ENCODE results near the gene LILRB4.
"Not testable (repeated sequence)": the region's sequence is repeated elsewhere in the genome, so short reads cannot be mapped to it uniquely, and the experiment has no call there.

The LILRB4 gene

GRCh38 chr19:54650108-54650655 is 12.6 kb upstream of the LILRB4 start:
- no peak for DNase-seq (ENCODE audit: low spot score)

DNA sequence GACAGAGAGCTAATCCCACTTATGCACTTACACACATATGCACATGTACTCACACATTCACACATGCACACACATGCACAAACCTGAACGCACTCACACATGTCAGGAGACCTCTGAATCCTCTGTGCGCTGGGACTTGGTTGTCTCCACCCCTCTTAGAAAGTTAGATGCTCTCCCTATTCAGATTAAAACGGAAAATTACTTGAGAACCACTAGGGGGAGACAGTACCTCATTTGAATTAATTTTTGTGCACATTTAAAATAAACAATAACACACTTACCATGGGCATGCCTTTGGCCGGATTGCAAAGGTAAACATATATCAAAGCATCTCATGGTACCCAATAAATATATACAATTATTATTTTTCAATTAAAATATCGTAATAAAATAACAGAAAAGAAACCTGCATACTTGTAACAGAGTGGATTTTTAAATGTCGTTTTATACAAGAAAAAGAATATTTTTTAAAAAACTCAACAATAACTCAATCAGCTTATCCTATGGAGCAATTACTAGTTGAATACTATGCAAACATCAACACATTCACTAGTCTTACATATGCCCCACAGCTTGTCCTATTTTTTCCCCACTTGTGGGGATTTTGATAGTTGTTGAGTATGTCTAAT is 9.5 kb upstream of the LILRB4 start:
- DNase-seq (ENCODE audit: low spot score), result peak; percentile 21

DNA sequence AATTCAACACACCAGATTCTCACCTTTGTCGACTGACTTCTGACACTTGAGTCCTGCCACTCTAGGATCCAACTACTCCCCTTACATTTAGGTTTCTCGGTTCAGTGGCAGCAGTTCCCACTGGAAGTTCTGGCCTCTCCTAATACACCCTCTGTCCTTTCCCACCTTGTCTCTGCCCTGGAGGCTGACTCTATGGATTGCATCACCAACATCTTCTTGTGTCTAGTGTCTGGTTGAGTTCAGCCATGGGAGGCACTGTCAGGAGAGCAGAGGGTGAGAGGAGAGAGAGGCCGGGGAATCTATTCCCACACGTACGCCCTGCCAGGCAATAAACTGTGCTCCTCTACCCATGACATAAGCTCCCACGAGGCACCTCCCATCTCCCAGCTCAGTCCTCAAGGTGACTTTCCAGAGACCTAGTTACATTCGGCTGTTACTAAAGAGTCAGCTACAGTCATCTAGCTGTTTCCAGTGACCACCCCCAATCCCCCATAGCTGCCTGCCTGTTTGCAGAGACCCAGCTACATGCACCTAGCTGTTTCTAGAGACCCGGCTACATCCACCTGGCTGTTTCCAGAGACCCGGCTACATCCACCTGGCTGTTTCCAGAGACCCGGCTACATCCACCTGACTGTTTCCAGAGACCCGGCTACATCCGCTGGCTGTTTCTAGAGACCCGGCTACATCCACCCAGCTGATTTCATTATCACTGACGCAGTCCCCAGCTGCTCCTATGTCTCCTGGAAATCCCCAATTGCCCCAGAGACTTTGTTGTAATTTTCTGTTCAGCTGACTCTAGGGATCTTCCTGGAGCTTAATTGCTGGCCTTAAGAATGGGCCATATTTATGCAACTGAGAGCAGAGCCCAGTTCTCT is 8.1 kb upstream of the LILRB4 start:
- no peak for DNase-seq (ENCODE audit: low spot score)

DNA sequence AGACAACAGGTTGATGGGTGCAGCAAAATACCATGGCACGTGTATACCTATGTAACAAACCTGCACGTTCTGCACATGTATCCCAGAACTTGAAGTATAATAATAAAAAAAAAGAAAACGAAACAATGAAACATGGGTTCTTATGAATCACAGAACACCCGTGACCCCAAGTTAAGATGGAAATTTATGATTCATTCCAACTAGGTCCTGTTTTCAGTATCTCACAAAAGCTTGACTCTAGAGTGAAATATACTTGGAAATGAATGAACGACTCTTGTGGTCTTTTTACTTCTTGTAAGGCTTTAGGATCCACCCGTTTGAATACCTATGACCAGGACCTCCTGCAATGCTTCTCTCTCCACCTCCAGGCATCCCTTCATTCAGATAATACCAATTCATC is 3.5 kb upstream of the LILRB4 start:
- DNase-seq (ENCODE audit: low spot score), result no peak

- DNase-seq (ENCODE audit: low spot score), result no peak
These were observed 2.5 kb upstream of the LILRB4 start for GRCh38 chr19:54660306-54660705.

GRCh38 chr19:54660964-54661363 is 1.8 kb upstream of the LILRB4 start:
- no peak for DNase-seq (ENCODE audit: low spot score)

GRCh38 chr19:54661846-54662481 is 821 bp upstream of the LILRB4 start:
- DNase-seq (ENCODE audit: low spot score), result no peak

DNA sequence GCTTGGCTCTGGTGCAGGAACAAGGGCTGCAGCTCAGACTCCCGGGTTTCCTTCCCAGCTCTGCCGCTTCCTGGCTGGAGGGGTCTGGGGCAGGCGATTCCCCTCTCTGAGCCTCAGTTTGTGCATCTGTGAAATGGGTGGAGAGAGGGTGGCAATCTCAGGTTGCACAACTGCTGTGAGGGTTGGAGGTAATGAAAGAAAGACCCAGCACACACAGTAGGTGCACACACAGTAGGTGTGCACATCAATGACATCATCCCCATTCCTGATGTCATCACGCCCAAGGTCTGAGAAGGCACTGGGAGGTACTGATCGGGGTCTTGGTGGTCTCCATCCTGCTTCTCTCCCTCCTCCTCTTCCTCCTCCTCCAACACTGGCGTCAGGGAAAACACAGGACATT is 2.7 kb downstream of the LILRB4 start:
- no peak for DNase-seq (ENCODE audit: low spot score)

DNA sequence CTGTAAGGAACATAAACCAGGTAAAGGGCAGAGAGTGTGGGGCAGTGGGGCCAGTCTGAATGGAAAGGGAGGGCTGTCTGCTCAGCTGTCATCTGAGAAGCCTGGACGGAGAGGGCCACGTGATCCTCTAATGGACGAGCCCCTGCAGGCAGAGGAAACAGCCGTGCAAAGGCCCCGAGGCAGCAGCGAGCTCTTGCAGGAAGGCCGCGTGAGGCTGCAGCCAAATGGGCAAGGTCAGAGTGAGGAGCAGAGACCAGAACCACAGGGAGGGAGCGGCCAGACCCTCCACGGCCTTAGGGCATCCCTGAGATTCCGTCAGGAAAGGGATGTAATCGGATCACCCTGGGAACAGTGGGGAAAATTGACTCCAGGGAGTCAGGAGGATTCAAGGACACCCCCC is 4.4 kb downstream of the LILRB4 start:
- no peak for DNase-seq (ENCODE audit: low spot score)

- DNase-seq (ENCODE audit: low spot score), result no peak
These were observed 5.6 kb downstream of the LILRB4 start for GRCh38 chr19:54668353-54668752.

DNA sequence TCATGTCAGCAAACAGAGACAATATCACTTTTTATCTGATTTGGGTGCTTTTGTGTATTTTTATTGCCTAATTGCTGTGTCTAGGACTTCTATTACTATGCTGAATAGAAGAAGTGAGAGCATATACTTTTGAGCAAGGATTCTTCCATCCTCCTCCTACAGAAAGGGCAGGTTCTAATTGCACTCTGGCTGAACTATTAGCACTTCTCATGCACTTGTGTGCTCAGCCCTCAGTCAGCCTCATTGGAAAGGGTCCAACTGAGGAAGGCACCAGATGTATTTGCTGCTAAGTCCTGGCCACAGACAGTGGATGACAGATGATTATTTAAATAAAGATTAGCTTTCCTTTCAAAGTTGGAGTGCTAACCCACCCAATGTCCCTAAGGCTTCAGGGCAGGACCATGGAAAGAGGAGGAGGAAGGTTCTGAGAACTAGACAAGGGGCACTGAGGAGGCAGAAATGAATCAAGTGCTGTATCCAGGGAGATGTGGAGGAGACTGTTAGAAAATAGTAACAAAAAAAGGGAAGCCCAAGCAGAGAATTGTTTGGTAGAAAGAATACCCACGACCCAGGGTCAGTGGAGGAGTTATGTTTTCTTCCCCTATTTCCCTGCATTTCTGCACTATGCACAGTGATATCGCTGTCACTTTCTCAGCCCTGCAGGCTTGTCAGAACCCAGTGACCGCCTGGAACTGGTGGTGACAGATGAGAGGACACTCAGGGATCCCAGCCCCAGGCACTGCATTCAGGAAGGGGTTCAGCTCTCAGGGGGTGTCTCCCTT is 8.0 kb downstream of the LILRB4 start:
- no peak for DNase-seq (ENCODE audit: low spot score)

GRCh38 chr19:54673222-54673621 is 10.4 kb downstream of the LILRB4 start:
- no peak for DNase-seq (ENCODE audit: low spot score)

GRCh38 chr19:54674021-54674617 is 11.3 kb downstream of the LILRB4 start:
- peak; percentile 59 for DNase-seq (ENCODE audit: low spot score)

GRCh38 chr19:54676210-54676834 is 13.5 kb downstream of the LILRB4 start:
- DNase-seq (ENCODE audit: low spot score), result peak; percentile 56

- DNase-seq (ENCODE audit: low spot score), result no peak
These were observed 14.4 kb downstream of the LILRB4 start for GRCh38 chr19:54677217-54677616.

GRCh38 chr19:54681596-54681995 is 18.8 kb downstream of the LILRB4 start:
- not testable (repeated sequence) for DNase-seq (ENCODE audit: low spot score)

- no peak for DNase-seq (ENCODE audit: low spot score)
These were observed 19.6 kb downstream of the LILRB4 start for GRCh38 chr19:54682306-54682856.

DNA sequence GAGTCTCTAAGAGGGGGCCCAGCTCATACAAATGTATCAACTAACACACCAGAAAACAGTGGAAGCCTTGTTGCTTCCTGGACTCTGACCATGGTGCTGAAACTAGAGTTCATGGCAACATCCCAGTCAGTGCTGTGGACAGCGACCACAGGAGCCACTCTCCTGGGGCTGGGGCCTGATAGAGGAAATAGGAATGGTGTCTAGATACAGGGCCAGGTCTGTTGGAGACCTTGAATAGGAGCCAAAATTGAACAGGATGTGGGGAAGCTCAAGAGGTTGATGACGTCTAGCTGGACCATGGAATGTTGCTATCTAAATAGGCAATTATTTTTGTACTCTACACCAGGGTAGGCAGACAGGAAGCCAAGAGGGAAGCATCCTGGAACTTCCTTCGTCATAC is 21.7 kb downstream of the LILRB4 start:
- no peak for DNase-seq (ENCODE audit: low spot score)

DNA sequence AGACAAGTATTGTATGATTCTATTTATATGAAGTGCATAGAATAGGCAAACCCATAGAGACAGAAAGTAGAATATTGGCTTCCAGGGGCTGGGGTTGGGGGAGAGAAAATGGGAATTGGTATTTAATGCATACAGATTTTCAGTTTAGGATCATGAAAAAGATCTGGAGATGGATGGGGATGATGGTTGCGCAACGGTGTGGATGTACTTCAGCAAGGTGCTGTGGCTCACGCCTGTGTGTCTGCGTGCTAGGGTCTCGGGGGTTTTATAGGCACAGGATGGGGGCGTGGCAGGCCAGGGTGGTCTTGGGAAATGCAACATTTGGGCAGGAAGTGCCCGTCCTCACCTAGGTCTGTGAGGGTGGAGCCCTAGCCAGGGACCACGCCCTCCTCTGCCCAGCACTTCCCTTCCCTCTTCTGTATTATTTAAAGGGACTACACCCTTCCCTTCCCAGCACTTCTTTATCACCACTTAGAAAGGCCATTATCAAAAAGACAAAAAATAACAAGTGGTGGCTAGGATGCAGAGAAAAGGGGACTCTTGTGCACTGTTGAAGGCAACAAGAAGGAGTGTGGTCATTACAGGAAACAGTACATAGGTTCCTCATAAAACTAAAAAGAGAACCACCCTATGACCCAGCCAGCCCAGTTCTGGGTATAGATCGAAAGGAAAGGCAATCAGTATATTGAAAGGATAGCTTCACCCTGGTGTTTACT is 29.0 kb downstream of the LILRB4 start:
- DNase-seq (ENCODE audit: low spot score), result no peak

GRCh38 chr19:54692298-54692615 is 29.5 kb downstream of the LILRB4 start:
- DNase-seq (ENCODE audit: low spot score), result no peak
